HCT116 (cell line): ENCODE data around the gene VIPR2. TPM values are rescaled to one million over a fixed set of nuclear protein-coding genes. Genes with fewer than 3 reads are reported as not detected.

Experiments used
- ATAC-seq: fragments of 200-7000 bp; cut with Tn5 transposase; 2 replicates; pipeline ENCODE4 v1.9.1; 2020; ENCODE audit warnings: mild to moderate bottlenecking, moderate library complexity
- BruUV-seq: library from RNA; stranded (reverse); fragments of 400-500 nt; replicated peaks from 2 replicates; lab custom pipeline; 2021; lab: Mats Ljungman, UMichigan
- CTCF ChIA-PET: fragments of 300-600 bp; sonication (Branson Sonifier 250); formaldehyde crosslinking; loops from one replicate; lab custom pipeline; 2021; ENCODE audit warnings: antibody characterized with exemption; lab: Charles Lee
- POLR2A ChIA-PET: fragments of 300-600, 350-600 bp; sonication (Branson Sonifier 250); formaldehyde crosslinking; loops from one replicate; lab custom pipeline; 2021; ENCODE audit warnings: antibody characterized with exemption; lab: Charles Lee
- RAD21 ChIA-PET, 2 experiments: fragments of 300-600 bp; sonication (Branson Sonifier 250); formaldehyde crosslinking; loops; one replicate each; lab custom pipeline; 2023; ENCODE audit warnings: low total read pairs in 2 of 2; ENCODE audit not compliant: uncharacterized antibody in 2 of 2, unreplicated experiment in 2 of 2, low non-redundant PET in 1 of 2; lab: Charles Lee
- DNase-seq: peaks from one replicate; pipeline ENCODE4 v3.0.0-alpha.2; 2010; ENCODE audit warnings: low read depth, low spot score
- H2AFZ ChIP-seq: fragments of 200-600 bp; shearing (Covaris generic), sonication (generic); 2 replicates; pipeline ENCODE4 v1.6.1; 2017; ENCODE audit warnings: low read depth, mixed run types, mixed read lengths, antibody characterized with exemption, low read length; ENCODE audit not compliant: poor library complexity, severe bottlenecking
- H3K27ac ChIP-seq: 2 replicates; pipeline ENCODE4 v1.5.1; 2012; ENCODE audit warnings: low read depth, low read length
- H3K27me3 ChIP-seq: fragments of 200-600 bp; sonication (generic); 2 replicates; pipeline ENCODE4 v1.6.1; 2016; ENCODE audit warnings: mixed run types, low read length, mixed read lengths; ENCODE audit not compliant: insufficient read depth
- H3K36me3 ChIP-seq, 2 experiments: fragments of 200-500 bp in 1 of 2; fragments of 200-600 bp in 1 of 2; sonication (Bioruptor generic) in 1 of 2; sonication (generic) in 1 of 2; 2 replicates each; pipeline versions ENCODE4 v1.5.1 to v1.6.1; 2014 to 2016; ENCODE audit warnings: low read length in 2 of 2, inconsistent platforms in 1 of 2, mixed read lengths in 1 of 2, mixed run types in 1 of 2; ENCODE audit not compliant: insufficient read depth in 2 of 2, control insufficient read depth in 1 of 2
- H3K4me1 ChIP-seq, 2 experiments: fragments of 200-600 bp in 1 of 2; sonication (generic) in 1 of 2; 2 replicates each; pipeline versions ENCODE4 v1.5.1 to v1.6.1; 2012 to 2017; ENCODE audit warnings: low read length in 2 of 2, inconsistent platforms in 1 of 2, mild to moderate bottlenecking in 1 of 2, mixed read lengths in 1 of 2, mixed run types in 1 of 2, moderate library complexity in 1 of 2; ENCODE audit not compliant: insufficient read depth in 2 of 2, control insufficient read depth in 1 of 2
- H3K4me2 ChIP-seq: fragments of 200-600 bp; sonication (generic); 2 replicates; pipeline ENCODE4 v1.6.1; 2017; ENCODE audit warnings: mixed run types, low read length, mixed read lengths
- H3K4me3 ChIP-seq, 2 experiments: fragments of 200-600 bp in 1 of 2; sonication (generic) in 1 of 2; replicated peaks in 1 of 2; 2 replicates each; pipeline ENCODE4 v1.5.1; 2011 to 2016; ENCODE audit warnings: low read length in 2 of 2, control low read depth in 1 of 2, low read depth in 1 of 2, mild to moderate bottlenecking in 1 of 2, mixed read lengths in 1 of 2, mixed run types in 1 of 2
- H3K79me2 ChIP-seq: fragments of 200-600 bp; sonication (generic); 2 replicates; pipeline ENCODE4 v1.6.1; 2017; ENCODE audit warnings: mild to moderate bottlenecking, mixed run types, low read length, moderate library complexity, mixed read lengths; ENCODE audit not compliant: insufficient read depth
- H3K9ac ChIP-seq: fragments of 200-600 bp; sonication (generic); 2 replicates; pipeline ENCODE4 v1.6.1; 2016; ENCODE audit warnings: low read length, mixed read lengths
- H3K9me2 ChIP-seq: fragments of 200-600 bp; sonication (generic), shearing (Covaris generic); 2 replicates; pipeline ENCODE4 v1.6.1; 2017; ENCODE audit warnings: mixed run types, mild to moderate bottlenecking, moderate library complexity; ENCODE audit not compliant: insufficient read depth
- H3K9me3 ChIP-seq, 2 experiments: fragments of 200-500 bp in 1 of 2; fragments of 200-600 bp in 1 of 2; sonication (Bioruptor generic) in 1 of 2; sonication (generic) in 1 of 2; 2 replicates each; pipeline ENCODE4 v1.6.1; 2014 to 2017; ENCODE audit warnings: low read length in 2 of 2, mixed read lengths in 2 of 2, inconsistent platforms in 1 of 2, low read depth in 1 of 2, mild to moderate bottlenecking in 1 of 2, mixed run types in 1 of 2, moderate library complexity in 1 of 2; ENCODE audit not compliant: control insufficient read depth in 1 of 2, insufficient read depth in 1 of 2
- H4K20me1 ChIP-seq: fragments of 200-600 bp; sonication (generic), shearing (Covaris generic); 2 replicates; pipeline ENCODE4 v1.6.1; 2017; ENCODE audit warnings: mixed run types, mild to moderate bottlenecking, moderate library complexity; ENCODE audit not compliant: insufficient read depth
- CBX3 ChIP-seq: IDR thresholded peaks from 2 replicates; pipeline ENCODE4 v1.6.1; 2012; ENCODE audit warnings: low read depth
- EZH2 ChIP-seq: fragments of 200-600 bp; sonication (generic); IDR thresholded peaks from 2 replicates; pipeline ENCODE4 v1.6.1; 2017; ENCODE audit warnings: antibody characterized with exemption, mixed run types
- JUND ChIP-seq: IDR thresholded peaks from 2 replicates; pipeline ENCODE4 v1.6.1; 2012
- RAD21 ChIP-seq: IDR thresholded peaks from 2 replicates; pipeline ENCODE4 v1.6.1; 2012; ENCODE audit warnings: low read depth, mild to moderate bottlenecking
- SP1 ChIP-seq: IDR thresholded peaks from 2 replicates; pipeline ENCODE4 v1.6.1; 2012; ENCODE audit warnings: low read depth
- SRF ChIP-seq: IDR thresholded peaks from 2 replicates; pipeline ENCODE4 v1.6.1; 2012; ENCODE audit warnings: low read depth
- TCF7L2 ChIP-seq: IDR thresholded peaks from 2 replicates; pipeline ENCODE4 v1.7.0; 2011; ENCODE audit warnings: borderline replicate concordance, inconsistent platforms; ENCODE audit not compliant: insufficient read depth, insufficient read length; ENCODE audit errors: extremely low read depth
- ZFX ChIP-seq: fragments of 450-650 bp; IDR thresholded peaks from 2 replicates; pipeline ENCODE4 v1.6.1; 2017
- intact Hi-C: fragments of 100-400 bp; cut with micrococcal nuclease; formaldehyde crosslinking; loops from 2 replicates; pipeline ENCODE4 v1.10.0; 2022
- total RNA-seq: library from RNA; stranded (reverse); gene quantifications from one replicate; pipeline ENCODE4 v1.2.1, GENCODE V29; 2021; ENCODE audit not compliant: unreplicated experiment
- TF ChIP-seq, protein P1 (sequence below): IDR thresholded peaks from 2 replicates; pipeline ENCODE4 v1.6.1; 2012
- TF ChIP-seq, protein P2 (sequence below), 3 experiments: fragments of 200-600 bp in 1 of 3; sonication (generic) in 1 of 3; IDR thresholded peaks in 2 of 3; conservative IDR thresholded peaks in 1 of 3; 2 replicates each; pipeline ENCODE4 v1.5.1; 2012 to 2017; ENCODE audit warnings: low read depth in 2 of 3, low read length in 2 of 3, antibody characterized with exemption in 1 of 3, borderline replicate concordance in 1 of 3, control low read depth in 1 of 3, mild to moderate bottlenecking in 1 of 3, mixed read lengths in 1 of 3, mixed run types in 1 of 3, moderate library complexity in 1 of 3; ENCODE audit not compliant: insufficient read depth in 1 of 3

VIPR2 gene
- total RNA-seq, 1 experiment from 2014 or later = 0.10 TPM

DNA sequence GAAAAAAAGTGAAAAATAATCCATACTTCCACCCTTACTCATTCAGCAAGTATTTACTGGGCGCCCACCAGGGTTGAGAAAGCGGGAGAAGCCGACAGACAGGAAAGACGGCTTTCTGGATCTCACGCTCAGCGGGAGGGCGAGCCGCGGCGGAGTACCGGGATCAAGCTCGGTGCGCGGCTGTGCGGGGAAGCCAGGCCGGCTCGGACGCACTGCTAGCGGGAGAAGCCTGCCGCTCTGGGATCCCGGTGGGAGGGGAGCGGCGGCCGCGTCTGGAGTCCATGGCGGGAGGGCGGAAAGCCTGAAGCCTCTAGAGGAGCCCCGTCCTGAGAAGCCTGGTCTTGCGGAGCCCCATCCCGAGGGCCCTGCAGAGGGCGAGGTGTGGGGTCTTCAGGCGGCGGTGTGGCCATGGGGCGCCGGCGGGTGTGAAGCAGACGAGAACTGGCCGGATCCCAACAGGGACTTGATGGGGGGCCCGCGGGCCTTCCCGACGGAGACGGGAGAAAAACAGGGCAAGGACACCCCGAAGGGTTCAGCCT, 82.9 kb downstream of the VIPR2 start:
- BruUV-seq = no TSS peak
- no peaks in the 10 kb centered on the region for H3K4me1 ChIP-seq
- H3K4me3 ChIP-seq = no peak overlapping the region
- no peak overlapping the region for H2AFZ ChIP-seq
- H3K4me2 ChIP-seq = no peak overlapping the region
- no peak overlapping the region for H3K27ac ChIP-seq
- POLR2A ChIA-PET = no interaction called here
- no peak overlapping the region for H3K9ac ChIP-seq
- no peaks in the 10 kb centered on the region for H3K9me3 ChIP-seq
- no peaks in the 10 kb centered on the region for H3K9me2 ChIP-seq
- ATAC-seq (no peak), DNase-seq (no peak)
- H4K20me1 ChIP-seq = no peaks in the 10 kb centered on the region
- RAD21 ChIA-PET = no interaction called here
- H3K36me3 ChIP-seq = no peaks in the 10 kb centered on the region
- no peaks in the 10 kb centered on the region for H3K27me3 ChIP-seq
- CTCF ChIA-PET = no interaction called here
- intact Hi-C loops = no loop called here
- TF ChIP-seq SRF (no peak), CBX3 (no peak), EZH2 (no peak)
- TF ChIP-seq, protein P1, sequence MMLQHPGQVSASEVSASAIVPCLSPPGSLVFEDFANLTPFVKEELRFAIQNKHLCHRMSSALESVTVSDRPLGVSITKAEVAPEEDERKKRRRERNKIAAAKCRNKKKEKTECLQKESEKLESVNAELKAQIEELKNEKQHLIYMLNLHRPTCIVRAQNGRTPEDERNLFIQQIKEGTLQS = no peak
- H3K79me2 ChIP-seq = no peaks in the 10 kb centered on the region

DNA sequence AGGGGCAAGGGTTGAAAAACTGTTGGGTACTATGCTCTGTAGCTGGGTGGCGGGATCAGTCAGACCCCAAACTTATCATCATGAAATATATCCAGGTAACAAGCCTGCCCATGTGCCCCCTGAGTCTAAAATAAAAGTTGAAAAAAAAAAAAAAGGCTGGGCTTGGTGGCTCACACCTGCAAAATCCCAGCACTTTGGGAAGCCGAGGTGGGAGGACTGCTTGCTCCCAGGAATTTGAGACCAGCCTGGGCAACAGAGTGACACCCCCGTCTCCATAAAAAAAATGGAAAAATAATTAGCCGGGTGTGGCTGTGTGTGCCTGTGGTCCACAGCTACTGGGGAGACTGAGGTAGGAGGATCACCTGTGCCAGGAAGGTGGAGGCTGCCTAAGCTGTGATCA, 83.5 kb downstream of the VIPR2 start:
- Histone ChIP-seq H4K20me1 (no peaks in the 10 kb centered on the region), H3K27me3 (no peaks in the 10 kb centered on the region), H3K9ac (no peak overlapping the region), H2AFZ (no peak overlapping the region), H3K9me3 (no peaks in the 10 kb centered on the region), H3K79me2 (no peaks in the 10 kb centered on the region), H3K27ac (no peak overlapping the region), H3K4me1 (no peaks in the 10 kb centered on the region), H3K36me3 (no peaks in the 10 kb centered on the region), H3K4me3 (no peak overlapping the region), H3K9me2 (no peaks in the 10 kb centered on the region), H3K4me2 (no peak overlapping the region)
- ATAC-seq (no peak), DNase-seq (no peak)
- no peak for TF ChIP-seq RAD21
- TF ChIP-seq JUND = no peak
- TF ChIP-seq, protein P1 = no peak
- no peak for TF ChIP-seq ZFX
- no peak for TF ChIP-seq SP1
- no peak for TF ChIP-seq TCF7L2
- TF ChIP-seq, protein P2, sequence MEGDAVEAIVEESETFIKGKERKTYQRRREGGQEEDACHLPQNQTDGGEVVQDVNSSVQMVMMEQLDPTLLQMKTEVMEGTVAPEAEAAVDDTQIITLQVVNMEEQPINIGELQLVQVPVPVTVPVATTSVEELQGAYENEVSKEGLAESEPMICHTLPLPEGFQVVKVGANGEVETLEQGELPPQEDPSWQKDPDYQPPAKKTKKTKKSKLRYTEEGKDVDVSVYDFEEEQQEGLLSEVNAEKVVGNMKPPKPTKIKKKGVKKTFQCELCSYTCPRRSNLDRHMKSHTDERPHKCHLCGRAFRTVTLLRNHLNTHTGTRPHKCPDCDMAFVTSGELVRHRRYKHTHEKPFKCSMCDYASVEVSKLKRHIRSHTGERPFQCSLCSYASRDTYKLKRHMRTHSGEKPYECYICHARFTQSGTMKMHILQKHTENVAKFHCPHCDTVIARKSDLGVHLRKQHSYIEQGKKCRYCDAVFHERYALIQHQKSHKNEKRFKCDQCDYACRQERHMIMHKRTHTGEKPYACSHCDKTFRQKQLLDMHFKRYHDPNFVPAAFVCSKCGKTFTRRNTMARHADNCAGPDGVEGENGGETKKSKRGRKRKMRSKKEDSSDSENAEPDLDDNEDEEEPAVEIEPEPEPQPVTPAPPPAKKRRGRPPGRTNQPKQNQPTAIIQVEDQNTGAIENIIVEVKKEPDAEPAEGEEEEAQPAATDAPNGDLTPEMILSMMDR (IDR thresholded peaks at IDR 0.05 in 2 of 3, conservative IDR thresholded peaks at IDR 0.05 in 1 of 3; ENCODE audit: borderline replicate concordance in 1 of 3, insufficient read depth in 1 of 3, low read depth in 2 of 3, low read length in 2 of 3) = no peak
- intact Hi-C loops = no loop called here
- ChIA-PET RAD21 (no interaction called here), CTCF (no interaction called here), POLR2A (no interaction called here)
- no TSS peak for BruUV-seq
